GM13976 (cell line): ENCODE measurements around the gene DLEC1.

Experiments used
- DNase-seq: peaks from one replicate; pipeline ENCODE4 v3.0.0; 2012; ENCODE audit warnings: low spot score
- in situ Hi-C: fragments of 300-500 bp; cut with MboI; formaldehyde crosslinking; loops from one replicate; pipeline ENCODE4 v1.12.0; 2022; ENCODE audit warnings: low sequenced_read_pairs, mixed read lengths, inconsistent platforms; ENCODE audit not compliant: unreplicated experiment
- TF ChIP-seq, protein P1 (sequence below): IDR thresholded peaks from 2 replicates; pipeline ENCODE4 v1.5.1; 2012; ENCODE audit warnings: borderline replicate concordance, mild to moderate bottlenecking; ENCODE audit not compliant: insufficient read depth; ENCODE audit errors: extremely low read depth, missing control alignments, control extremely low read depth

The DLEC1 gene

GRCh38 chr3:38099518-38099917, 60.5 kb downstream of the DLEC1 start:
- in situ Hi-C loops = no loop called here
- TF ChIP-seq, protein P1, sequence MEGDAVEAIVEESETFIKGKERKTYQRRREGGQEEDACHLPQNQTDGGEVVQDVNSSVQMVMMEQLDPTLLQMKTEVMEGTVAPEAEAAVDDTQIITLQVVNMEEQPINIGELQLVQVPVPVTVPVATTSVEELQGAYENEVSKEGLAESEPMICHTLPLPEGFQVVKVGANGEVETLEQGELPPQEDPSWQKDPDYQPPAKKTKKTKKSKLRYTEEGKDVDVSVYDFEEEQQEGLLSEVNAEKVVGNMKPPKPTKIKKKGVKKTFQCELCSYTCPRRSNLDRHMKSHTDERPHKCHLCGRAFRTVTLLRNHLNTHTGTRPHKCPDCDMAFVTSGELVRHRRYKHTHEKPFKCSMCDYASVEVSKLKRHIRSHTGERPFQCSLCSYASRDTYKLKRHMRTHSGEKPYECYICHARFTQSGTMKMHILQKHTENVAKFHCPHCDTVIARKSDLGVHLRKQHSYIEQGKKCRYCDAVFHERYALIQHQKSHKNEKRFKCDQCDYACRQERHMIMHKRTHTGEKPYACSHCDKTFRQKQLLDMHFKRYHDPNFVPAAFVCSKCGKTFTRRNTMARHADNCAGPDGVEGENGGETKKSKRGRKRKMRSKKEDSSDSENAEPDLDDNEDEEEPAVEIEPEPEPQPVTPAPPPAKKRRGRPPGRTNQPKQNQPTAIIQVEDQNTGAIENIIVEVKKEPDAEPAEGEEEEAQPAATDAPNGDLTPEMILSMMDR = no peak
- DNase-seq = no peak

- DNase-seq = no peak
- TF ChIP-seq, protein P1 = no peak
- in situ Hi-C loops = no loop called here
Observed at GRCh38 chr3:38100498-38100897, 61.5 kb downstream of the DLEC1 start.

- in situ Hi-C loops = no loop called here
Observed at GRCh38 chr3:38101811-38102443, 62.9 kb downstream of the DLEC1 start.

DNA sequence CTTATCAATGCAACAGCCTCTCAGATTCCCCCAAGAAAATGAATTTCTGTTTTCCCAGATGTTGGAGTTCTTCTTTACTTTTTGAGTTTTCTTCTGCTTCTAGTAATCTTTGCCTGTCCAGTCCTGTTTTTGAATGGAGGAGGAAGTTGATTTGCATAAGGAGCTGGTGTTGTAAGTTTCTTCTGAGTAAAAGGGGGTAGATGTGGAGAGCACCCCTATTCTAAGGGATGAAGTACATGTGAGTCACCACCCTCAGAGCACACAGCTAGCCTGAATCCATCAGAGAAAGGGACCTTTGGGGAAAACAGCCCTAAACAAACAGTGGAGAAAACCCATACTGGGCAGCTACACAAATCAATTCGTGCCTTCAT, 63.4 kb downstream of the DLEC1 start:
- in situ Hi-C loops = no loop called here
- DNase-seq = no peak
- TF ChIP-seq, protein P1 = no peak

More at GRCh38 chr3:38101811-38102443, 62.9 kb downstream of the DLEC1 start:
- no peak for DNase-seq
- TF ChIP-seq, protein P1 = no peak

- TF ChIP-seq, protein P1 = no peak
- in situ Hi-C loops = no loop called here
- DNase-seq = no peak
Observed at GRCh38 chr3:38105525-38105924, 66.5 kb downstream of the DLEC1 start.

- in situ Hi-C loops = no loop called here
- TF ChIP-seq, protein P1 = no peak
- DNase-seq = no peak
Observed at GRCh38 chr3:38107911-38108648, 69.1 kb downstream of the DLEC1 start.
